HFFc6 (cell line): ENCODE measurements around the gene ITGB5. TPM values are rescaled to one million over a fixed set of nuclear protein-coding genes. Genes with fewer than 3 reads are reported as not detected.
"Not testable (repeated sequence)": the region's sequence is repeated elsewhere in the genome, so short reads cannot be mapped to it uniquely, and the experiment has no call there.

ENCODE experiments used
- DNase-seq: peaks from one replicate; pipeline ENCODE4 v3.0.0-alpha.2; 2018
- H3K27ac Mint-ChIP-seq: 2 replicates; pipeline ENCODE4 v1.8.0; 2020; ENCODE audit warnings: mild to moderate bottlenecking, mixed read lengths
- H3K27me3 Mint-ChIP-seq: 2 replicates; pipeline ENCODE4 v1.8.0; 2021; ENCODE audit warnings: mild to moderate bottlenecking, moderate library complexity, mixed read lengths; ENCODE audit not compliant: insufficient read depth
- H3K36me3 Mint-ChIP-seq: 2 replicates; pipeline ENCODE4 v1.8.0; 2021; ENCODE audit warnings: low read depth, mixed read lengths
- H3K4me1 Mint-ChIP-seq: 2 replicates; pipeline ENCODE4 v1.8.0; 2020; ENCODE audit warnings: low read depth, mixed read lengths
- H3K4me3 Mint-ChIP-seq: 2 replicates; pipeline ENCODE4 v1.8.0; 2020; ENCODE audit warnings: mild to moderate bottlenecking, moderate library complexity, mixed read lengths
- H3K9me3 Mint-ChIP-seq: 2 replicates; pipeline ENCODE4 v1.8.0; 2020; ENCODE audit warnings: mild to moderate bottlenecking, mixed read lengths
- CTCF ChIP-seq: fragments of 200-600 bp; sonication (generic); IDR thresholded peaks from 2 replicates; pipeline ENCODE4 v1.5.0; 2021; ENCODE audit warnings: antibody characterized with exemption, mild to moderate bottlenecking
- total RNA-seq, 6 experiments: library from RNA; stranded (reverse); fragmentation: NEBNext Ultra II Directional; extraction: Animal tissue kit (Norgen Biotek cat#: 25700); gene quantifications; 2 replicates in 1 of 6; 3 replicates in 5 of 6; pipeline ENCODE4 v1.2.3, GENCODE V29; 2021

The ITGB5 gene
- total RNA-seq, 6 experiments from 2014 or later = 203 to 332 (median 220) TPM

GRCh38 chr3:124752051-124752450, 135.1 kb downstream of the ITGB5 start:
- H3K27me3 Mint-ChIP-seq = peaks cover 5% of the 10 kb centered on the region
- no peaks in the 10 kb centered on the region for H3K9me3 Mint-ChIP-seq
- H3K4me3 Mint-ChIP-seq = no peak overlapping the region
- H3K36me3 Mint-ChIP-seq = no peaks in the 10 kb centered on the region
- DNase-seq = no peak
- no peak for TF ChIP-seq CTCF
- no peak overlapping the region for H3K27ac Mint-ChIP-seq
- H3K4me1 Mint-ChIP-seq = no peaks in the 10 kb centered on the region

- no peaks in the 10 kb centered on the region for H3K9me3 Mint-ChIP-seq
- no peaks in the 10 kb centered on the region for H3K36me3 Mint-ChIP-seq
- no peaks in the 10 kb centered on the region for H3K4me1 Mint-ChIP-seq
- no peak overlapping the region for H3K4me3 Mint-ChIP-seq
- peaks cover 5% of the 10 kb centered on the region for H3K27me3 Mint-ChIP-seq
- no peak for TF ChIP-seq CTCF
- DNase-seq = no peak
- no peak overlapping the region for H3K27ac Mint-ChIP-seq
These were observed 135.7 kb downstream of the ITGB5 start for GRCh38 chr3:124751501-124751900.

GRCh38 chr3:124749877-124750276, 137.3 kb downstream of the ITGB5 start:
- not testable (repeated sequence) for H3K9me3 Mint-ChIP-seq, H3K27ac Mint-ChIP-seq, H3K4me1 Mint-ChIP-seq, H3K4me3 Mint-ChIP-seq, DNase-seq, H3K27me3 Mint-ChIP-seq, H3K36me3 Mint-ChIP-seq

GRCh38 chr3:124748560-124749198, 138.5 kb downstream of the ITGB5 start:
- DNase-seq = no peak
- Mint-ChIP-seq H3K27me3 (peaks cover 5% of the 10 kb centered on the region), H3K36me3 (0 out of 2 replicates have a peak, but pooled peaks cover 3% of the 10 kb centered on the region), H3K4me1 (no peaks in the 10 kb centered on the region; the same call in 1 of the 2 replicates), H3K4me3 (no peak overlapping the region), H3K9me3 (no peaks in the 10 kb centered on the region), H3K27ac (no peak overlapping the region)
- no peak for TF ChIP-seq CTCF

- H3K4me1 Mint-ChIP-seq = no peaks in the 10 kb centered on the region; the same call in 1 of the 2 replicates
- DNase-seq = no peak
- no peak for TF ChIP-seq CTCF
- H3K9me3 Mint-ChIP-seq = no peaks in the 10 kb centered on the region
- no peak overlapping the region for H3K4me3 Mint-ChIP-seq
- H3K36me3 Mint-ChIP-seq = peaks cover 9% of the 10 kb centered on the region
- H3K27ac Mint-ChIP-seq = no peak overlapping the region
- peaks cover 3% of the 10 kb centered on the region; the same call in 1 of the 2 replicates for H3K27me3 Mint-ChIP-seq
These were observed 139.8 kb downstream of the ITGB5 start for GRCh38 chr3:124747111-124747981.

- H3K4me1 Mint-ChIP-seq = no peaks in the 10 kb centered on the region; the same call in 1 of the 2 replicates
- peaks cover 15% of the 10 kb centered on the region for H3K36me3 Mint-ChIP-seq
- DNase-seq = no peak
- H3K27ac Mint-ChIP-seq = no peak overlapping the region
- peaks cover 3% of the 10 kb centered on the region; the same call in 1 of the 2 replicates for H3K27me3 Mint-ChIP-seq
- TF ChIP-seq CTCF = no peak
- no peak overlapping the region for H3K4me3 Mint-ChIP-seq
- H3K9me3 Mint-ChIP-seq = no peaks in the 10 kb centered on the region
These were observed 141.4 kb downstream of the ITGB5 start for GRCh38 chr3:124745756-124746155.
